Measurements from ENCODE around the gene PCDHGA1. TPM values are rescaled to one million over a fixed set of nuclear protein-coding genes. Genes with fewer than 3 reads are reported as not detected.
A peak's percentile ranks its signal among the peaks of the same experiment; 100 is the strongest.

PCDHGA1 gene
- total and polyA plus RNA-seq, 9 of the 15 experiments (the other 6 are each of a cell fraction or from before 2014, with no cell fraction given) = 0.05 to 0.26 (median 0.18) TPM; not detected in 2

GRCh38 chr5:141547921-141548320, 217.6 kb downstream of the PCDHGA1 start (continued):
- TF ChIP-seq RFX1 (IDR thresholded peaks at IDR 0.05) (no peak), PHB2 (IDR thresholded peaks at IDR 0.05; ENCODE audit: low read depth) (no peak), CEBPB (tag; IDR thresholded peaks at IDR 0.05) (no peak; the same call in 1 of the 2 replicates), ZSCAN29 (IDR thresholded peaks at IDR 0.05) (no peak), CHD2 (IDR thresholded peaks at IDR 0.05; ENCODE audit: low read depth, low read length) (no peak)
- TF ChIP-seq, protein P1, sequence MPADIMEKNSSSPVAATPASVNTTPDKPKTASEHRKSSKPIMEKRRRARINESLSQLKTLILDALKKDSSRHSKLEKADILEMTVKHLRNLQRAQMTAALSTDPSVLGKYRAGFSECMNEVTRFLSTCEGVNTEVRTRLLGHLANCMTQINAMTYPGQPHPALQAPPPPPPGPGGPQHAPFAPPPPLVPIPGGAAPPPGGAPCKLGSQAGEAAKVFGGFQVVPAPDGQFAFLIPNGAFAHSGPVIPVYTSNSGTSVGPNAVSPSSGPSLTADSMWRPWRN (IDR thresholded peaks at IDR 0.05; ENCODE audit: low read depth) = no peak

DNA sequence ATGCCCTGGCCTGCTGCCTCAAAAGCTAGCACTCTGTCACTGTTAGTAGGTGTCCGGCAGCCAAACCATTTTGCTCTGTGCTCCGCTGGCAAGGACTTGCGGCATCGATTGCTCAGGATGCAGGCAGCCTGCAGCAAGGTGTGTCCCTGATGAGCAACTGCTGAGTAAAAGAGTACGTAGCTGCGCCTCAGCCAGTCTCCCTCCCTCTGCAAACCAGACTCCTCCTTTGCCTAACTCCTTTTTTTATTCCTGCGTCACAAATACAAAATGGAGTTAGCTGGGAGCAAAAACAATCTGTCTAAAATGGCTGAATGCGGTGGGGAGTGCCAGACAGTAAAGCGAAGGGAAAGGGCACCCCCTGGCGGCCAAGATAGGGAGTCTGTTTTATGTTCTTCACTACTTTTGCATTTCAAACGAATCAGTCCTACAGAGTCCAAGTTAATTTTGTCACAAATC, 227.4 kb downstream of the PCDHGA1 start:
- intact Hi-C loops (cut with micrococcal nuclease) = loop anchor here (2.0 kb wide), 2 partner anchors 137 to 345 kb away; partner anchors contain the start of genes PCDHB13 and PCDHGA11
- TF ChIP-seq, protein P2, sequence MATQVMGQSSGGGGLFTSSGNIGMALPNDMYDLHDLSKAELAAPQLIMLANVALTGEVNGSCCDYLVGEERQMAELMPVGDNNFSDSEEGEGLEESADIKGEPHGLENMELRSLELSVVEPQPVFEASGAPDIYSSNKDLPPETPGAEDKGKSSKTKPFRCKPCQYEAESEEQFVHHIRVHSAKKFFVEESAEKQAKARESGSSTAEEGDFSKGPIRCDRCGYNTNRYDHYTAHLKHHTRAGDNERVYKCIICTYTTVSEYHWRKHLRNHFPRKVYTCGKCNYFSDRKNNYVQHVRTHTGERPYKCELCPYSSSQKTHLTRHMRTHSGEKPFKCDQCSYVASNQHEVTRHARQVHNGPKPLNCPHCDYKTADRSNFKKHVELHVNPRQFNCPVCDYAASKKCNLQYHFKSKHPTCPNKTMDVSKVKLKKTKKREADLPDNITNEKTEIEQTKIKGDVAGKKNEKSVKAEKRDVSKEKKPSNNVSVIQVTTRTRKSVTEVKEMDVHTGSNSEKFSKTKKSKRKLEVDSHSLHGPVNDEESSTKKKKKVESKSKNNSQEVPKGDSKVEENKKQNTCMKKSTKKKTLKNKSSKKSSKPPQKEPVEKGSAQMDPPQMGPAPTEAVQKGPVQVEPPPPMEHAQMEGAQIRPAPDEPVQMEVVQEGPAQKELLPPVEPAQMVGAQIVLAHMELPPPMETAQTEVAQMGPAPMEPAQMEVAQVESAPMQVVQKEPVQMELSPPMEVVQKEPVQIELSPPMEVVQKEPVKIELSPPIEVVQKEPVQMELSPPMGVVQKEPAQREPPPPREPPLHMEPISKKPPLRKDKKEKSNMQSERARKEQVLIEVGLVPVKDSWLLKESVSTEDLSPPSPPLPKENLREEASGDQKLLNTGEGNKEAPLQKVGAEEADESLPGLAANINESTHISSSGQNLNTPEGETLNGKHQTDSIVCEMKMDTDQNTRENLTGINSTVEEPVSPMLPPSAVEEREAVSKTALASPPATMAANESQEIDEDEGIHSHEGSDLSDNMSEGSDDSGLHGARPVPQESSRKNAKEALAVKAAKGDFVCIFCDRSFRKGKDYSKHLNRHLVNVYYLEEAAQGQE (IDR thresholded peaks at IDR 0.05; ENCODE audit: borderline replicate concordance) = peak; percentile 58; the same call in 1 of the 2 replicates
- TF ChIP-seq, protein P2 (CRISPR knock-in tag; IDR thresholded peaks at IDR 0.05; ENCODE audit: low read depth) = no peak
- TF ChIP-seq SMARCA5 (IDR thresholded peaks at IDR 0.05) (no peak), ZHX1 (conservative IDR thresholded peaks at IDR 0.05; ENCODE audit: low read length) (peak; percentile 90; the same call in 1 of the 2 replicates), KAT8 (IDR thresholded peaks at IDR 0.05; ENCODE audit: low read depth) (peak; percentile 97)

More for the DNA sequence above, 227.4 kb downstream of the PCDHGA1 start:
- Histone ChIP-seq H3K9me1 (ENCODE audit: control insufficient read depth, insufficient read depth, low read length) (no peaks in the 10 kb centered on the region), H3K4me1 (replicated peaks in 1 of 2; ENCODE audit: control insufficient read depth in 2 of 2, insufficient read depth in 2 of 2, low read length in 2 of 2) (no peaks in the 10 kb centered on the region; a peak in 1 of 5 replicates), H3K36me3 (ENCODE audit: control insufficient read depth, insufficient read depth, low read length) (peaks cover 91% of the 10 kb centered on the region), H3K4me3 (no peak overlapping the region), H3K9me3 (replicated peaks; ENCODE audit: control insufficient read depth, insufficient read depth, low read depth, low read length) (no peaks in the 10 kb centered on the region), H2AFZ (ENCODE audit: low read depth, low read length) (peak overlapping the region; percentile 58), H3K79me2 (ENCODE audit: control insufficient read depth, insufficient read depth, low read length) (peaks cover 34% of the 10 kb centered on the region), H3K27me3 (ENCODE audit: control insufficient read depth in 2 of 2, insufficient read depth in 2 of 2, low read length in 2 of 2) (no peaks in the 10 kb centered on the region), H3K4me2 (ENCODE audit: insufficient read depth, low read length) (no peak overlapping the region), H3K27ac (ENCODE audit: extremely low read depth, low read depth, low read length) (peak overlapping the region; percentile 67; the same call in 2 of the 3 replicates), H4K20me1 (replicated peaks; ENCODE audit: control insufficient read depth, insufficient read depth, low read length) (no peaks in the 10 kb centered on the region), H3K9ac (ENCODE audit: insufficient read depth in 1 of 2, low read depth in 2 of 2, low read length in 2 of 2) (0 out of 4 replicates have a peak overlapping the region, but pooled peaks of 1 of the 2 experiments have one; percentile 33)
- BruUV-seq (replicated peaks) = no TSS peak
- in situ Hi-C loops (cut with MboI) = no loop called here
- FAIRE-seq = peak; percentile 88
- ATAC-seq = peak; percentile 86
- 61% methylated on average over 11 of the region's 11 CpGs for WGBS (ENCODE audit: insufficient coverage, low coverage, missing lambda C conversion rate)
- DNase-seq (ENCODE audit: extremely low read depth in 1 of 4, low spot score in 3 of 4) = peak; percentile 50 to 78 (median 54)
- ChIA-PET CTCF (ENCODE audit: low intra/inter-chr PET ratio) (interaction anchor here (0.6 to 1.2 kb wide), 10 partner anchors 128 to 464 kb away, joined by 3 to 7 read pairs (median 3); partner anchors contain the start of genes PCDHB15, PCDHGA11, PCDHGA12 and PCDHGA2), POLR2A (interaction anchor here (0.6 to 1.2 kb wide), 4 partner anchors 10 to 187 kb away, joined by 3 to 4 read pairs (median 4); no protein-coding TSS in a partner anchor)

All from K562 (cell line).